Measurements from ENCODE around the gene ZNF469.

The ZNF469 gene

DNA sequence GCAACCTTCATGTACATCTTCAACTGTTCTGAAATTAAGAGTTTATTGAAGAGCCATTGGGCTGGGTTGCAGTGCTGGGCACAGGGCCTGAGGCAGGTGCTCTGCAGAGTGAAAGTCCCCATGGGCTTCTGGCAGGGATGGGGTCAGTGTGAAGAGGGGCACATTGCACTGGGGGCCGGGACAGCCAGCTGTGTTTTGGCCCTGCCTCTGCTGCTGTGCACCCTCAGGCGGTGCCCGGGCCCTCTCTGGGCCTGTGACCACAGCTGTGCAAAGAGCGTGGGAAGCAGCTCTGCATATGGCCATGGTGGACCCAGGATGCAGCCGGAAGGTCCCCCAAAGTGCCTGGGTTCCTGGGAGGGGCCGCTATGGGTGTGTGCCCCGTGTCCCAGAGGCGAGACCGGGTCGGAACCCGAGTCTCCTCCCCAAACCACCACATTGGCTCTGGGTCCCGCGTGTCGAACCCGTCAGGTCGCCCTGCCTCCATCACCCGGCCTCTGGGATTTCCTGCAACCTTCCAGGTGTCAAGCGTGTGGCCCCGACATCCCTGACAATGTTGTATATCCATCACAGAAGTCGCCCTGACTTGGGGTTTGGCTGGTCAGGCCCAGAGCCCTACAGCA lies 38.2 kb upstream of the ZNF469 start:
- peaks cover 0 to 3% of the 10 kb centered on the region in 2 donors for H3K27me3 Mint-ChIP-seq
- DNase-seq = no peak
- no peak overlapping the region for H3K4me3 Mint-ChIP-seq

DNA sequence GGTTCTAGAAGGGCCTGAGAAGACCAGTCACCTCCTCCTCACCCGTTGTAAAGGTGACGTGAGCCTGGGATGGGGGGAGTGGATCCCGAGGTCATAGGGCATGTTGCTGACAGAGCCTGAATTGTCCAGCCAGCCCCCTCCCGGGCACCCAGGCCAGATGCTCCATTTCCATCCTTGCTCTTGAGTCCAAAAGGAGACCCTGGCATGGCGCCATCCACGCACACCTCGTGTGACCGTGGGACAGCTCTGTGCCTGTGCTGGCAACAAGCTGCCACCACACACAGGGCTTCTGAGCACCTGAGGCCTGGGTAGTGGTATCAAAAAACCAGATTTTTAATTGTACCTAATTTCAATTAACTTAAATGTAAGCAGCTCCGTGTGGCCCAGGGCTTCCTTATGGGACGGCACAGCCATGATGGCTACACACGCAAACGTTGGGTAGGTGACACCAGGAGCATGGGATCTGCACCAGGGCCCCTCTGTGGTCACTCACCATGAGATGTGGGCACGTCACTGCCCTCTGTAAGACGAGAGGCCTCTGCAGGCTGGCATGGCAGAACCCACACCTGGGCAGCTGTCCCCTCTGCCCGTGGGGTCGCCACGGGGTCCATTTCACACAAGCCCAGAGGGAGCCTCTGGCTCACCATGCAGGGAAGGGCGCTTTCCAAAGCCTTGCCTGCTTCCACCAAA lies 37.6 kb upstream of the ZNF469 start:
- Mint-ChIP-seq H3K9me3 (peaks cover 4 to 8% of the 10 kb centered on the region in 2 donors), H3K4me3 (no peak overlapping the region), H3K4me1 (peaks cover 9 to 21% of the 10 kb centered on the region in 2 donors), H3K27me3 (peaks cover 0 to 9% of the 10 kb centered on the region in 2 donors), H3K36me3 (no peaks in the 10 kb centered on the region), H3K27ac (no peak overlapping the region)
- DNase-seq (no peak), ATAC-seq (replicated peaks) (no peak)

More for the DNA sequence above, 38.2 kb upstream of the ZNF469 start:
- ATAC-seq (replicated peaks) = no peak
- no peak overlapping the region for H3K27ac Mint-ChIP-seq
- peaks cover 7 to 21% of the 10 kb centered on the region in 2 donors for H3K4me1 Mint-ChIP-seq
- H3K36me3 Mint-ChIP-seq = no peaks in the 10 kb centered on the region
- H3K9me3 Mint-ChIP-seq = peaks cover 4 to 8% of the 10 kb centered on the region in 2 donors

DNA sequence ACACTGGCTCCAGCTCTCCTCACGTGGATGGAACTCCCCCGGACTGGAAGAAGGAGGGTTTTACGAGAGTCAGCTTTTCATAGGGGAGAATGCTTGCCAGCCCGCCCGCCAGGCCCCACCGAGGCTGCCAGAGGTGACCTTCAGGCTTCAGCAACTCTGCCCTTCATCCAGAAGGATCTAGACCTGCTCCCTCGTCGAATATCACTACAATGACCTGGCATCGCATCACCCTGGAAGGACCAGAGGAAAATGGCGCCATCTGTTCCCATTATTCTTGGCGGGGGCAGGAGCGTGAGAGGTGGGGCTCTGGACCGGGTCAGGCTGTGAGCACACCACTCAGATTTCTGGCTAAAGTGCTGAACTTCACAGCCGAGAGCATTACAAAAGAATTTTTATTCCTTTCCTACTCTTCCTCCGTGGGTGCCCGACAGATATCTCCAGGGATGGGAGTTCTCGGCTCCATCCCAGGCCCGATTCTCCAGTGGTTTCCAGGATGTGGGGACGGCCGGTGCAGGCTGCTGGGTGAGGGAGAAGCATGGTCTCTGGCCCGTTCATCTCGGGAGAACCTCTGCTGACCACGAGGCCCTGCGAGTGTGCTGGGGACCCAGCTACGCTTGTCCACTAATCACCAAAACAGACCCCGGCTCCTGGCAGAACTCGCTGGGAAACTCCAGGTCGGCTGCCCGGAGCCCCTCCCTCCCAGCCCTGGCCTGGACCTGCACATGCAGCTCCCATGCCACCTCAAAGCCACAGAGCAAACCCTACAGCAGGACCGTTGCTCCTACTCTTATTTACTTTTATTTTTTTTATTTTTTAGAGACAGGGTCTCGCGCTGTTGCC lies 36.8 kb upstream of the ZNF469 start:
- ATAC-seq (replicated peaks) (no peak), DNase-seq (no peak)
- Mint-ChIP-seq H3K27me3 (peaks cover 0 to 9% of the 10 kb centered on the region in 2 donors), H3K4me1 (peaks cover 9 to 21% of the 10 kb centered on the region in 2 donors), H3K4me3 (no peak overlapping the region), H3K27ac (no peak overlapping the region), H3K36me3 (no peaks in the 10 kb centered on the region), H3K9me3 (peaks cover 4 to 8% of the 10 kb centered on the region in 2 donors)

DNA sequence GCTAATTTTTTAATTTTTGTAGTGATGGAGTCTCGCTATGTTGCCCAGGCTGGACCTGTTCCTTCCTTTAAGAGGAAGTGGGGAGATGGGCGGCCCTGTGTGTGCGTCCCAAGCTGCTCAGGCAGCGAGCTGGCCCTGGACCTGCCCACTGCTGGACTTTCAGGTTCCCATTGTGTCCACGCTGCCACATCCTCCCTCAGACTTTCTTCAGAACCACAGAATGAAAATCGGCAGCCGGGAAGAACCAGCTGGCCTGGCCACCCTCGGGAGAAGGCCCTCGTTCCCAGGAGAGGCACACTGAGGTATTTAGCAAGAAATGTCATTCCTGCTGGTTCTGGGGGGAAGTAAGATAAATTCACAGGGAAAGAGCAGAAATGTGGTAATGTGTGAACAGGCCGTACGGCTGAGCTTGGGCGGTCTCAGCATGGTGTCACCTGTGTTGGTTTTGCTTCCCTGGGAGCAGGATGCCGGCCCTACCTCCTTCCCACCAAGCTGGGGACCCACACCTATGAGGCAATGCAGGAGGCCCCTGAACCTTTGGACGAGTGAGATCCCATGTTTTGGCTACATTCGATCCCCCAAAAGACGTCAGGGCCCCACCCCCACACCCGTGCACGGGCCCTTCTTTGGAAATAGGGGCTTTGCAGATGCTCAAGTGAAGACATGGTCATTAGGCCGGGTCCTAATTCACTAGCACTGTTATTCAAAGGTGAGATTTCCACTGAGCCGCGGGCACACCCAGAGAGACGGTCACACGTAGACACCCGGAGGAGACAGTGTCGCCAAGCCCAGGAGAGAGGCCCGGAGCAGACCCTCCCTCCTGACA lies 35.9 kb upstream of the ZNF469 start:
- H3K9me3 Mint-ChIP-seq = peaks cover 4 to 8% of the 10 kb centered on the region in 2 donors
- H3K27ac Mint-ChIP-seq = no peak overlapping the region
- ATAC-seq (replicated peaks) (no peak), DNase-seq (no peak)
- no peak overlapping the region for H3K4me3 Mint-ChIP-seq
- no peaks in the 10 kb centered on the region for H3K36me3 Mint-ChIP-seq
- H3K27me3 Mint-ChIP-seq = peaks cover 0 to 9% of the 10 kb centered on the region in 2 donors
- peaks cover 9 to 21% of the 10 kb centered on the region in 2 donors for H3K4me1 Mint-ChIP-seq

DNA sequence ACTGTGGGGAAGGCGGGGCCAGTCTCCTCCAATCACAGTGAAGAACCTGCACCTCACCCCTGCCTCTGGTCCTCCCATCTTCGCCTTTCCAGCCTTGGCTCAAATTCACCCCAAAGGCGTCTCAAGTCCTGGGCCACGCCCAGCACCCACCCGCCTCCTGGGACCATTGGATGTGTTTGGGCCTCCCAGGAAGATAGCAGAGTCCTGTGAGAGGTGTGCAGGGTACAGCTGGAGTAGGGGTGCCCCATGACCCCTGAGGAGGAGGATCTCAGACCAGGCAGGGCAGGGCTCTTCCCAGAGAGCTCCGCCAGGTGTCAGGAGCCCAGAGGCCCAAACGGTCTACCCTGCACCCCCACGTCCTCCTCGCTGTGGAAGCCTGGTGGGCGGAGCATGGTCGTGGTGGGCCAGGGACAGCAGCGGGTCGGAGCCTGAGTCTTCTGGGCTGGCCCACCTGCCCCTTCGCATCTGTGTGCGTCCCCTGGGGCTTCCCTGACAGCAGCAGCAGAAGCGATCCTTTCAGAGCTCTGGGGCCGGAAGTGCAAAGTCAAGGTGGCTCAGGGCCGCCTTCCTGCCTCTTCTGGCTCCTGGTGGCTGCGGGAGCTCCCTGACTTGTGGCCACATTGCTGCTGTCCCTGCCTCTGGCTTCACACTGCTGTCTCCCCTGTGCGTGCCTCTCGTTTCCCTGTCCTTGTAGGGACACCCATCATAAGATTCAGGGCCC lies 34.9 kb upstream of the ZNF469 start:
- peak overlapping the region; percentile 72 for H3K27ac Mint-ChIP-seq
- H3K4me1 Mint-ChIP-seq = peaks cover 9 to 21% of the 10 kb centered on the region in 2 donors
- H3K9me3 Mint-ChIP-seq = peaks cover 4 to 8% of the 10 kb centered on the region in 2 donors
- no peaks in the 10 kb centered on the region for H3K36me3 Mint-ChIP-seq
- peak; percentile 86 to 88 for ATAC-seq (replicated peaks)
- H3K4me3 Mint-ChIP-seq = peak overlapping the region; percentile 15
- peaks cover 0 to 9% of the 10 kb centered on the region in 2 donors for H3K27me3 Mint-ChIP-seq
- DNase-seq = peak; percentile 27

DNA sequence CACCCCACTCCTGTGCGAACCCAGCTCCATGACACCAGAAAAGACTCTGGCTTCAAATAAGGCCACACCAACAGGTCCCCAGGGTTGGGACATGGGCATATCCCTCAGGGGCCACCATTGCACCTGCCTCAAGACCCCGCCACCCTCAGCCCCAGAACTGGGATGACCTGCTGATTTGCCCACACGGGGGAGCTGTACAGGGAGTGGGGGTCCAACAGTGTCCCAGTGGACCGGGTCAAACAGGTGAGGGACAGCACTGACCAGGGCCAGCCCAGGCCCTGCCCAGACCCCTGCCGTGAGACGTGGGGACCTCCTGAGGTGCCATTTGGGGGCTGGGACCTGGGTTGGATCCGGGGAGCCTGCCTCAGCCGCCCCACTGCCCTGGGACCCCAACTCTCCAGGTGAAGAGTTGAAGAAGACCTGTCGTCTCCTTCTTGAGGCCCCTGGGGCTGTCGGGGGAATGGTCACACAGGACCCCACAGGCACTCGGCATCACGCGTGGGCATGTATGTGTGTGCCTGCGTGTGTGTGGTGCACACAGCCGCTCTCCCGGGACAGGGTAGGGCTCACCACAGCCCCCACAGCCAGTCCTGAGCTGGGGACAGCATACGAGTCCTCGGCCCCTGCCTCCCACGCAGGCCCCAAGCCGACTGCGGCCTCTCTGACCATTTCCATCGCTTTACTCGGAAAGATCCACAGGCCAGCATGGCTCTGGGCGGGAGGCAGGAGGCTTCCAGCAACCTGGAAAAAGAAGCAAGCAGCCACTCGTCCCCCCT lies 34.2 kb upstream of the ZNF469 start:
- H3K36me3 Mint-ChIP-seq = no peaks in the 10 kb centered on the region
- ATAC-seq (replicated peaks) (no peak), DNase-seq (no peak)
- H3K27ac Mint-ChIP-seq = peak overlapping the region; percentile 72
- H3K4me1 Mint-ChIP-seq = peaks cover 9 to 21% of the 10 kb centered on the region in 2 donors
- H3K27me3 Mint-ChIP-seq = peaks cover 0 to 9% of the 10 kb centered on the region in 2 donors
- peak overlapping the region; percentile 15 for H3K4me3 Mint-ChIP-seq
- H3K9me3 Mint-ChIP-seq = peaks cover under 1 to 2% of the 10 kb centered on the region in 2 donors

DNA sequence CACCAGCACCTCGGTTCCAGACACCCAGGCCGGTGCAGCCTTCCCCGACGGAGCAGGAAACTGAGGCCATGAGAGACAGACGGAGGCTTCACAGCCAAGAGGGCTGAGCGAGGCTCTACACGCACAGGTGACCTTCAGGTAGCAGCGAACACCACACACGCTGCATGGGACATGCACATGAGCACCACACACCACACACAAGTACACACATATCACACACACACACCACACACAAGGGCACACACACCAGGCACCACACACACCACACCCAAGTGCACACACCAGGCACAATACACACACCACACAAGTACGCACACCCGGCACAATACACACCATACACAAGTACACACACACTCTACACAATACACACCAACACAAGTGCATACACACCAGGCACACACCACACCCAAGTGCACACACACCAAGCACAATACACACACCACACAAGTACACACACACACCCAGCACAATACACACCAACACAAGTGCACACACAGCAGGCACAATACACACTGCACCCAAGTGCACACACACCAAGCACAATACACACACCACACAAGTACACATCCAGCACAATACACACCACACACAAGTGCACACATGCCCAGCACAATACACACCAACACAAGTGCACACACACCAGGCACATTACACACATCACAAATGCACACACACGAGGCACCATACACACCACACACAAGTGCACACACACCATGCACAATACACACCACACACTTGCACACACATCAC lies 33.4 kb upstream of the ZNF469 start:
- Mint-ChIP-seq H3K4me3 (no peak overlapping the region), H3K27me3 (peaks cover 0 to 9% of the 10 kb centered on the region in 2 donors)
- no peak for ATAC-seq (replicated peaks)

DNA sequence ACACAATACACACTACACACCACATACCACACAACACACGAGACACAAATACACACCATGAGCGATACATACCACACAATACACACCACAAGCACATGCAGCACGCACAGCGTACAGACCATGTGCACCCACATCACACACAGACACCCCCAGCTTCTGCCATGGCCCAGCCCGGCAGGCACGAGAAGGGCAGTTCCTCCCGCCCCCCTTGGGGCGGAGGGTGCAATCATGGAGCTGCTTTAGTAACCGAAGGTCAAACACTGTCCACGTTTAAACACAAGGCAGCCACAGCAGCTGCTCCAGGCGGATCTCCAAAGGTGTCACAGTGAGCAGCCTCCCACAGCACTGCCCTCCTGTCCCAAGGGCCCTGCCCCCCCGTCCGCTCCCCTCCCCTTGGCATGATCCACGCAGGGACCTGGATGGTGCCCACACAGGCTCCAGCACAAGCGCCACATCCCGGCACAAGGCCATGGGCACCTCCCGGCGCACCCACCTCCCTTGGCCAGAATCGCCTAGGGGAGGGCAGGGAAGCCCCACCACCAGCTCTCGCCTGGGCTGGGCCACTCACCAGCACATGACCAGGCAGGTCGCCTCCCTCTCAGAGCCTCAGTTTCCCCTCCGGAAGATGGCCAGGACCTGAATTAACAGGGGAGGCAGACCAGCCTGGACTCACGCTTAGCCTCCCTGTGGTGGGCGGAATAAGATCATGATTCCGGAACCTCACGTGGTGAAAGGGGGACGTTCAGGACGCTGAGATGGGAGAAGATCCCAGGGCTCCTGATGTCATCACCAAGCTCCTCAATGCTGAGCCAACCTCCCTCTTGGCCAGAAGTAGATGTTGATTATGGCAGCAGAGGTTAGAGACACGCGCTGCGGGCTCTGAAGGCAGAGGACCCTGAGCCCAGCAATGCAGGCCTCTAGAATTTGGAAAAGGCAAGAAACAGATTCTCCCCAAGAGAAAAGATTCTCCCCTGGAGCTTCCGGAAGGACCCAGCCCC lies 32.6 kb upstream of the ZNF469 start:
- no peaks in the 10 kb centered on the region for H3K36me3 Mint-ChIP-seq
- peaks cover 0 to 9% of the 10 kb centered on the region in 2 donors for H3K27me3 Mint-ChIP-seq
- H3K4me3 Mint-ChIP-seq = no peak overlapping the region
- H3K9me3 Mint-ChIP-seq = no peaks in the 10 kb centered on the region
- no peak for ATAC-seq (replicated peaks)
- DNase-seq = no peak
- H3K4me1 Mint-ChIP-seq = peaks cover 9 to 21% of the 10 kb centered on the region in 2 donors
- no peak overlapping the region for H3K27ac Mint-ChIP-seq

More for the DNA sequence above, 33.4 kb upstream of the ZNF469 start:
- Mint-ChIP-seq H3K4me1 (peaks cover 9 to 21% of the 10 kb centered on the region in 2 donors), H3K36me3 (no peaks in the 10 kb centered on the region), H3K9me3 (no peaks in the 10 kb centered on the region), H3K27ac (no peak overlapping the region)
- DNase-seq = no peak

DNA sequence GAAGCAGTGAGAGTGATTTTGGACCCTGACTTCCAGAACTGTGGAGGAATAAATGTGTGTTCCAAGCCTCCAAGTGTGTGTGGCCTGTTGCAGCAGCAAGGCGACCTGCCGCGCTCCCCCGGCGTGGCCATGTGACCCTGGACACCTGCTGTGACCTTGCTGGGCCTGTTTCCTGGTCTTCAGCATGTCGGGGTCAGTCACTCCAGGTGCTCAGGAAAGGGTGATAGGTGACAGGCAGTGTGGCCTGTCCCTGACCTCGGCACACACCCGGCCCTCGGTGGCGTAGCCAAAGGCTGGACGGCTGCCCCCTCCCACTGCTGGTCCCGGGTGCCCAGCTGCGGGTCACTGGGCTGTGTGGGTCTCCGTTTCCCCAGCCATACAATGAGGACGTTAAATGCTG lies 31.8 kb upstream of the ZNF469 start:
- ATAC-seq (replicated peaks) (no peak), DNase-seq (no peak)
- Mint-ChIP-seq H3K27ac (no peak overlapping the region), H3K36me3 (no peaks in the 10 kb centered on the region), H3K4me3 (no peak overlapping the region), H3K27me3 (peaks cover 0 to 9% of the 10 kb centered on the region in 2 donors), H3K4me1 (peaks cover 9 to 21% of the 10 kb centered on the region in 2 donors), H3K9me3 (no peaks in the 10 kb centered on the region)

DNA sequence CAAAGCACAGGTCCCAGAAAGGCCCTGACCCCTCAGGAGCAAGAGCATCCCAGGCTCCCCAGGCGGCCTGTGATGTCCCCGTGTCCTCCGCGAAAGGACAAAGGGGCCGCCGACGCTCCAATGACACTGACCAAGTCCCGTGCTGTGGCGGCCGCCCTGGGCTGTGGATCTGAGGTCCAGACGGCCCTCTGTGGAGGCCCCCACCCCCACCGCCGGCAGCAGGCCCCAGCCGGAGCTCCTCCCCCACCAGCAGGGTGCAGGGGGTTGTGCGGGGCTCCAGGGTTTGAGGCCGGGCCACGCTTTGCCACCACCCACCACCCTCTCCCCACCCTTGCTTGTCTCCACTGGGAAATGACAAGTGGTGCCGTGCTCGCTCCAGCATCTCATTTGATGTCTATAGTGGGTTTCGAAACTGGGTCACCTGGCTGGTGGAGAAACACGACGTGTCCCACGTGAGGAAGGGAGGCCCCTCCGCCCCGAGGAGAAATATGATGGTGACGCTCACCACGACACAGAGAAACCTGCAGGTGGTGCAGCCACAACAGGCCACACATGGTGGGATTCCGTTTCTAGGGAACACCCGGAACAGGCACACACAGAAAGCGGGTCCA lies 31.2 kb upstream of the ZNF469 start:
- Mint-ChIP-seq H3K9me3 (no peaks in the 10 kb centered on the region), H3K27me3 (peaks cover 0 to 9% of the 10 kb centered on the region in 2 donors), H3K4me1 (peaks cover 9 to 21% of the 10 kb centered on the region in 2 donors), H3K27ac (no peak overlapping the region), H3K4me3 (no peak overlapping the region), H3K36me3 (no peaks in the 10 kb centered on the region)
- ATAC-seq (replicated peaks) (no peak), DNase-seq (no peak)

Measured in stimulated activated naive B cell treated with anti-CD40 and anti-IgM and Interleukin-4, amounts not matched to agents 10 μg/mL and 1 μg/mL and 100 μg/mL, for 72 hours (primary cell).